SK-N-SH (cell line): ENCODE data around the gene SLC22A14. TPM values are rescaled to one million over a fixed set of nuclear protein-coding genes. Genes with fewer than 3 reads are reported as not detected.

Experiments used
- CTCF ChIA-PET: fragments of 300-600, 350-600 bp; formaldehyde crosslinking; extraction: SDS; loops from one replicate; lab custom pipeline; 2021; lab: Yijun Ruan, JAX
- POLR2A ChIA-PET: fragments of 350-600 bp; sonication (Branson Sonifier 250); formaldehyde crosslinking; extraction: SDS; loops from one replicate; lab custom pipeline; 2020; ENCODE audit warnings: antibody characterized with exemption, inconsistent platforms; lab: Yijun Ruan, JAX
- DNase-seq: peaks from one replicate; pipeline ENCODE4 v3.0.0; 2012
- H2AFZ ChIP-seq: fragments of 200-600 bp; sonication (generic); 2 replicates; pipeline ENCODE4 v1.8.1; 2016; ENCODE audit warnings: antibody characterized with exemption, mild to moderate bottlenecking, low read depth
- H3F3A ChIP-seq: fragments of 200-600 bp; sonication (generic); replicated peaks from 2 replicates; pipeline ENCODE3; 2016; ENCODE audit warnings: antibody characterized with exemption, mild to moderate bottlenecking; ENCODE audit not compliant: insufficient read depth
- H3K27ac ChIP-seq, 2 experiments: fragments of 200-500 bp in 1 of 2; fragments of 200-600 bp in 1 of 2; sonication (Bioruptor generic) in 1 of 2; sonication (generic), shearing (Covaris generic) in 1 of 2; 2 replicates each; pipeline versions ENCODE4 v1.5.1 to v1.6.1; 2014 to 2016; ENCODE audit warnings: low read depth in 2 of 2, inconsistent platforms in 1 of 2, low read length in 1 of 2, mild to moderate bottlenecking in 1 of 2, mixed read lengths in 1 of 2
- H3K27me3 ChIP-seq: fragments of 200-600 bp; sonication (generic), shearing (Covaris generic); 2 replicates; pipeline ENCODE4 v1.6.1; 2016; ENCODE audit warnings: mixed run types; ENCODE audit not compliant: insufficient read depth
- H3K36me3 ChIP-seq, 2 experiments: fragments of 200-500 bp in 1 of 2; fragments of 200-600 bp in 1 of 2; sonication (Bioruptor generic) in 1 of 2; sonication (generic) in 1 of 2; replicated peaks in 1 of 2; 2 replicates each; pipeline versions ENCODE3 to v1.5.1; 2014 to 2016; ENCODE audit warnings: low read length in 1 of 2, mild to moderate bottlenecking in 1 of 2; ENCODE audit not compliant: insufficient read depth in 2 of 2, control insufficient read depth in 1 of 2
- H3K4me1 ChIP-seq, 2 experiments: fragments of 200-500 bp in 1 of 2; fragments of 200-600 bp in 1 of 2; sonication (Bioruptor generic) in 1 of 2; sonication (generic), shearing (Covaris generic) in 1 of 2; 2 replicates each; pipeline versions ENCODE4 v1.5.1 to v1.6.1; 2014 to 2016; ENCODE audit warnings: low read depth in 1 of 2, low read length in 1 of 2, mixed run types in 1 of 2; ENCODE audit not compliant: insufficient read depth in 2 of 2, control insufficient read depth in 1 of 2
- H3K4me2 ChIP-seq: fragments of 200-600 bp; sonication (generic), shearing (Covaris generic); 2 replicates; pipeline ENCODE4 v1.6.1; 2017; ENCODE audit warnings: mixed run types
- H3K4me3 ChIP-seq, 2 experiments: fragments of 200-500 bp in 1 of 2; fragments of 200-600 bp in 1 of 2; sonication (Bioruptor generic) in 1 of 2; sonication (generic), shearing (Covaris generic) in 1 of 2; 2 replicates each; pipeline versions ENCODE4 v1.5.1 to v1.8.1; 2014 to 2016; ENCODE audit warnings: low read depth in 2 of 2, inconsistent platforms in 1 of 2, low read length in 1 of 2, mild to moderate bottlenecking in 1 of 2, mixed read lengths in 1 of 2, moderate library complexity in 1 of 2
- H3K79me2 ChIP-seq: fragments of 200-600 bp; sonication (generic); 2 replicates; pipeline ENCODE4 v1.8.1; 2017; ENCODE audit warnings: mild to moderate bottlenecking; ENCODE audit not compliant: insufficient read depth
- H3K9ac ChIP-seq: fragments of 200-600 bp; sonication (generic); 2 replicates; pipeline ENCODE4 v1.6.1; 2017; ENCODE audit warnings: mixed run types
- H3K9me2 ChIP-seq: fragments of 200-600 bp; sonication (generic); 2 replicates; pipeline ENCODE4 v1.6.1; 2017; ENCODE audit warnings: mixed run types
- H3K9me3 ChIP-seq: fragments of 200-600 bp; sonication (generic); 2 replicates; pipeline ENCODE4 v1.6.1; 2017; ENCODE audit warnings: mixed run types, mild to moderate bottlenecking, moderate library complexity
- H4K20me1 ChIP-seq: fragments of 200-600 bp; sonication (generic); 2 replicates; pipeline ENCODE4 v1.6.1; 2017; ENCODE audit warnings: mild to moderate bottlenecking, mixed run types; ENCODE audit not compliant: insufficient read depth
- CHD2 ChIP-seq: fragments of 150-350 bp; IDR thresholded peaks from 2 replicates; pipeline ENCODE4 v1.6.1; 2018; ENCODE audit warnings: low read length; ENCODE audit not compliant: partially characterized antibody
- ELF1 ChIP-seq: IDR thresholded peaks from 2 replicates; pipeline ENCODE4 v1.4.0; 2012
- EP300 ChIP-seq, 2 experiments: IDR thresholded peaks; 2 replicates each; pipeline versions ENCODE4 v1.4.0 to v1.6.1; 2012; ENCODE audit warnings: borderline replicate concordance in 1 of 2, low read depth in 1 of 2, low read length in 1 of 2
- EZH2phosphoT487 ChIP-seq: fragments of 200-600 bp; sonication (generic); IDR thresholded peaks from 2 replicates; pipeline ENCODE4 v1.6.1; 2017; ENCODE audit warnings: low read depth, mixed run types, mild to moderate bottlenecking, antibody characterized with exemption, moderate library complexity, borderline replicate concordance
- GABPA ChIP-seq: IDR thresholded peaks from 2 replicates; pipeline ENCODE4 v1.4.0; 2012; ENCODE audit warnings: low read depth, mild to moderate bottlenecking
- GATA2 ChIP-seq: sonication (generic); formaldehyde crosslinking; IDR thresholded peaks from 2 replicates; pipeline ENCODE4 v1.5.0; 2020; ENCODE audit warnings: mild to moderate bottlenecking, missing genetic modification reagents
- JUND ChIP-seq: IDR thresholded peaks from 2 replicates; pipeline ENCODE4 v1.4.0; 2012
- NRF1 ChIP-seq: IDR thresholded peaks from 2 replicates; pipeline ENCODE4 v1.6.1; 2012; ENCODE audit warnings: low read depth, mild to moderate bottlenecking, low read length
- POLR2AphosphoS5 ChIP-seq: IDR thresholded peaks from 2 replicates; pipeline ENCODE4 v1.6.1; 2012; ENCODE audit warnings: low read depth, low read length
- RAD21 ChIP-seq: IDR thresholded peaks from 2 replicates; pipeline ENCODE4 v1.6.1; 2012; ENCODE audit warnings: mild to moderate bottlenecking, low read length
- RFX5 ChIP-seq: IDR thresholded peaks from 2 replicates; pipeline ENCODE4 v1.6.1; 2012; ENCODE audit warnings: mild to moderate bottlenecking, improper control_type of control experiment, low read length
- RXRA ChIP-seq: IDR thresholded peaks from 2 replicates; pipeline ENCODE4 v1.4.0; 2012; ENCODE audit warnings: low read depth, mild to moderate bottlenecking, borderline replicate concordance
- TEAD4 ChIP-seq: IDR thresholded peaks from 2 replicates; pipeline ENCODE4 v1.4.0; 2012; ENCODE audit warnings: mild to moderate bottlenecking, borderline replicate concordance; ENCODE audit not compliant: insufficient read depth
- WGBS: methylation state at CpG from one replicate; pipeline ENCODE4 v1.1.6; 2017; ENCODE audit warnings: low lambda C conversion rate; 5-methylcytosine and 5-hydroxymethylcytosine counted together
- polyA plus RNA-seq, 3 experiments: library from polyadenylated mRNA; depleted of rRNA; stranded (reverse); fragments of >200 nt; gene quantifications; 2 replicates each; pipeline ENCODE4 v1.2.3, GENCODE V29; 2012
- TF ChIP-seq, protein P1 (sequence below): IDR thresholded peaks from 2 replicates; pipeline ENCODE4 v1.4.0; 2012; ENCODE audit warnings: low read depth
- TF ChIP-seq, protein P2 (sequence below): fragments of 150-350 bp; IDR thresholded peaks from 2 replicates; pipeline ENCODE4 v1.6.1; 2017; ENCODE audit warnings: antibody characterized with exemption, low read length, low read depth, borderline replicate concordance
- TF ChIP-seq, protein P3 (sequence below): fragments of 150-350 bp; IDR thresholded peaks from 2 replicates; pipeline ENCODE4 v1.6.1; 2016; ENCODE audit warnings: mild to moderate bottlenecking, low read depth, low read length
- TF ChIP-seq, protein P4 (sequence below): IDR thresholded peaks from 2 replicates; pipeline ENCODE4 v1.6.1; 2012; ENCODE audit warnings: mild to moderate bottlenecking, low read depth, low read length, moderate library complexity

SLC22A14 gene
- polyA plus RNA-seq, 1 of the 3 experiments (the other 2 are of a cell fraction) = 0.16 TPM

DNA sequence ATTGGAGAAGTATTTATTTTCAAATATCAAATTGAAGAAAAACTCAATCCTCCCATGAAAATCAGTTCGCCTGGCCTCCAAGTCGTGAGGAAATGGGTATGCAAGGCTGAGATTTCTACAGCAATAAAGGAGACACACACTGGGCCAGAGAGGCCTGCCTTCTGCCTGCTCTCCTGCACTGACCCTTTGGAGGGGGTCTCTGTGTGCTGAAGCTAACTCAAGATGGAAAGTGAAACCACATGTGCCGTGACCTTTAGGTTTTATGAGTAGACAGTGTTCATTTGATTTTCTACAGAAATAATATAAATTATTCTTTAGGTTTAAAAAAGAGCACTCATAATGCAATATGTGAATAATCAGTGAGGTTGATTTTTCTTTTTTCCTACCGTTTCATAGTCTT, 28.4 kb upstream of the SLC22A14 start:
- Histone ChIP-seq H3K36me3 (peaks cover 70 to 82% of the 10 kb centered on the region in 2 experiments), H3K9me3 (no peaks in the 10 kb centered on the region), H4K20me1 (no peaks in the 10 kb centered on the region), H3F3A (peaks cover under 1% of the 10 kb centered on the region), H3K9me2 (no peaks in the 10 kb centered on the region), H3K9ac (no peak overlapping the region), H3K27ac (no peak overlapping the region), H3K4me3 (no peak overlapping the region), H3K4me2 (no peak overlapping the region), H3K79me2 (peaks cover 16% of the 10 kb centered on the region; the same call in 1 of the 2 replicates), H2AFZ (no peak overlapping the region), H3K4me1 (no peaks in the 10 kb centered on the region; a peak in 1 of 4 replicates), H3K27me3 (no peaks in the 10 kb centered on the region)
- TF ChIP-seq, protein P1, sequence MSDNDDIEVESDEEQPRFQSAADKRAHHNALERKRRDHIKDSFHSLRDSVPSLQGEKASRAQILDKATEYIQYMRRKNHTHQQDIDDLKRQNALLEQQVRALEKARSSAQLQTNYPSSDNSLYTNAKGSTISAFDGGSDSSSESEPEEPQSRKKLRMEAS = no peak
- TF ChIP-seq JUND (no peak), TEAD4 (no peak), EZH2phosphoT487 (no peak), EP300 (IDR thresholded peaks at IDR 0.05; ENCODE audit: borderline replicate concordance in 1 of 2, low read depth in 1 of 2, low read length in 1 of 2) (no peak), POLR2AphosphoS5 (no peak), RAD21 (no peak), RXRA (no peak), GATA2 (CRISPR knock-in tag) (no peak), NRF1 (no peak), CHD2 (no peak), ELF1 (no peak), RFX5 (no peak)
- TF ChIP-seq, protein P2, sequence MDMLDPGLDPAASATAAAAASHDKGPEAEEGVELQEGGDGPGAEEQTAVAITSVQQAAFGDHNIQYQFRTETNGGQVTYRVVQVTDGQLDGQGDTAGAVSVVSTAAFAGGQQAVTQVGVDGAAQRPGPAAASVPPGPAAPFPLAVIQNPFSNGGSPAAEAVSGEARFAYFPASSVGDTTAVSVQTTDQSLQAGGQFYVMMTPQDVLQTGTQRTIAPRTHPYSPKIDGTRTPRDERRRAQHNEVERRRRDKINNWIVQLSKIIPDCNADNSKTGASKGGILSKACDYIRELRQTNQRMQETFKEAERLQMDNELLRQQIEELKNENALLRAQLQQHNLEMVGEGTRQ = no peak
- TF ChIP-seq, protein P3, sequence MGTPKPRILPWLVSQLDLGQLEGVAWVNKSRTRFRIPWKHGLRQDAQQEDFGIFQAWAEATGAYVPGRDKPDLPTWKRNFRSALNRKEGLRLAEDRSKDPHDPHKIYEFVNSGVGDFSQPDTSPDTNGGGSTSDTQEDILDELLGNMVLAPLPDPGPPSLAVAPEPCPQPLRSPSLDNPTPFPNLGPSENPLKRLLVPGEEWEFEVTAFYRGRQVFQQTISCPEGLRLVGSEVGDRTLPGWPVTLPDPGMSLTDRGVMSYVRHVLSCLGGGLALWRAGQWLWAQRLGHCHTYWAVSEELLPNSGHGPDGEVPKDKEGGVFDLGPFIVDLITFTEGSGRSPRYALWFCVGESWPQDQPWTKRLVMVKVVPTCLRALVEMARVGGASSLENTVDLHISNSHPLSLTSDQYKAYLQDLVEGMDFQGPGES = no peak
- no peak for DNase-seq
- WGBS = 98% methylated on average over 4 of the region's 4 CpGs
- ChIA-PET POLR2A (no interaction called here), CTCF (no interaction called here)

DNA sequence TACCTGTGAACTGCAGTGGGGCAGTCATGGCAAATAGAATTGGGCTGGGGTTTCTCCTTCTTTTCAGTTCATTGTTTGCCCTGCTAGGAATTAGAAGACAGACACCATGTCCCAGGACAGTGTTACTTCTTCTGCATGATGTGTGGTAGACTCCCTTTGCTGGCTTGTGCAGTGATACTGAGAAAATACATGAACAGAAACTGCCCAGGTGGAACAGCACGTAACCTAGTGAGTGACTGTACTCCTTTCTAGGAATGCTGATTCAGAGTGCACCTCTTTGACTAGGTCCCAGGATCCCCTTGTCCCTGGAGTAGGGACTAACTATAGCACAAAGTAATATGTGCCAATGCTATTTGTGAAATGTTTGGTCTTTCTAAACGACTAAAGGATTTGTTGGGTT, 27.2 kb upstream of the SLC22A14 start:
- Histone ChIP-seq H3K9ac (no peak overlapping the region), H3K79me2 (peaks cover 5% of the 10 kb centered on the region; the same call in 1 of the 2 replicates), H3K36me3 (peaks cover 64 to 70% of the 10 kb centered on the region in 2 experiments), H3K27ac (no peak overlapping the region), H3K9me2 (no peaks in the 10 kb centered on the region), H3K4me3 (no peak overlapping the region), H3K4me2 (no peak overlapping the region), H3K27me3 (no peaks in the 10 kb centered on the region), H3K4me1 (no peaks in the 10 kb centered on the region; a peak in 1 of 4 replicates), H2AFZ (no peak overlapping the region), H3K9me3 (no peaks in the 10 kb centered on the region), H4K20me1 (no peaks in the 10 kb centered on the region), H3F3A (peaks cover 4% of the 10 kb centered on the region)
- 81% methylated on average over 2 of the region's 2 CpGs for WGBS
- ChIA-PET CTCF (interaction anchor here (3.0 kb wide), 1 partner anchor 91 kb away, joined by 8 read pairs; the partner anchor contains the start of gene XYLB), POLR2A (no interaction called here)
- TF ChIP-seq GABPA (no peak), CHD2 (no peak)
- TF ChIP-seq, protein P4, sequence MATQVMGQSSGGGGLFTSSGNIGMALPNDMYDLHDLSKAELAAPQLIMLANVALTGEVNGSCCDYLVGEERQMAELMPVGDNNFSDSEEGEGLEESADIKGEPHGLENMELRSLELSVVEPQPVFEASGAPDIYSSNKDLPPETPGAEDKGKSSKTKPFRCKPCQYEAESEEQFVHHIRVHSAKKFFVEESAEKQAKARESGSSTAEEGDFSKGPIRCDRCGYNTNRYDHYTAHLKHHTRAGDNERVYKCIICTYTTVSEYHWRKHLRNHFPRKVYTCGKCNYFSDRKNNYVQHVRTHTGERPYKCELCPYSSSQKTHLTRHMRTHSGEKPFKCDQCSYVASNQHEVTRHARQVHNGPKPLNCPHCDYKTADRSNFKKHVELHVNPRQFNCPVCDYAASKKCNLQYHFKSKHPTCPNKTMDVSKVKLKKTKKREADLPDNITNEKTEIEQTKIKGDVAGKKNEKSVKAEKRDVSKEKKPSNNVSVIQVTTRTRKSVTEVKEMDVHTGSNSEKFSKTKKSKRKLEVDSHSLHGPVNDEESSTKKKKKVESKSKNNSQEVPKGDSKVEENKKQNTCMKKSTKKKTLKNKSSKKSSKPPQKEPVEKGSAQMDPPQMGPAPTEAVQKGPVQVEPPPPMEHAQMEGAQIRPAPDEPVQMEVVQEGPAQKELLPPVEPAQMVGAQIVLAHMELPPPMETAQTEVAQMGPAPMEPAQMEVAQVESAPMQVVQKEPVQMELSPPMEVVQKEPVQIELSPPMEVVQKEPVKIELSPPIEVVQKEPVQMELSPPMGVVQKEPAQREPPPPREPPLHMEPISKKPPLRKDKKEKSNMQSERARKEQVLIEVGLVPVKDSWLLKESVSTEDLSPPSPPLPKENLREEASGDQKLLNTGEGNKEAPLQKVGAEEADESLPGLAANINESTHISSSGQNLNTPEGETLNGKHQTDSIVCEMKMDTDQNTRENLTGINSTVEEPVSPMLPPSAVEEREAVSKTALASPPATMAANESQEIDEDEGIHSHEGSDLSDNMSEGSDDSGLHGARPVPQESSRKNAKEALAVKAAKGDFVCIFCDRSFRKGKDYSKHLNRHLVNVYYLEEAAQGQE = no peak
- no peak for DNase-seq
